GM12873 (cell line): ENCODE measurements around the gene ARL13A.

Source experiments
- TF ChIP-seq, protein P1 (sequence below): IDR thresholded peaks from 2 replicates; pipeline ENCODE4 v1.5.1; 2012; ENCODE audit warnings: low read depth, mild to moderate bottlenecking, moderate library complexity, low read length, control low read depth; ENCODE audit not compliant: insufficient read depth; ENCODE audit errors: missing control alignments

The ARL13A gene

DNA sequence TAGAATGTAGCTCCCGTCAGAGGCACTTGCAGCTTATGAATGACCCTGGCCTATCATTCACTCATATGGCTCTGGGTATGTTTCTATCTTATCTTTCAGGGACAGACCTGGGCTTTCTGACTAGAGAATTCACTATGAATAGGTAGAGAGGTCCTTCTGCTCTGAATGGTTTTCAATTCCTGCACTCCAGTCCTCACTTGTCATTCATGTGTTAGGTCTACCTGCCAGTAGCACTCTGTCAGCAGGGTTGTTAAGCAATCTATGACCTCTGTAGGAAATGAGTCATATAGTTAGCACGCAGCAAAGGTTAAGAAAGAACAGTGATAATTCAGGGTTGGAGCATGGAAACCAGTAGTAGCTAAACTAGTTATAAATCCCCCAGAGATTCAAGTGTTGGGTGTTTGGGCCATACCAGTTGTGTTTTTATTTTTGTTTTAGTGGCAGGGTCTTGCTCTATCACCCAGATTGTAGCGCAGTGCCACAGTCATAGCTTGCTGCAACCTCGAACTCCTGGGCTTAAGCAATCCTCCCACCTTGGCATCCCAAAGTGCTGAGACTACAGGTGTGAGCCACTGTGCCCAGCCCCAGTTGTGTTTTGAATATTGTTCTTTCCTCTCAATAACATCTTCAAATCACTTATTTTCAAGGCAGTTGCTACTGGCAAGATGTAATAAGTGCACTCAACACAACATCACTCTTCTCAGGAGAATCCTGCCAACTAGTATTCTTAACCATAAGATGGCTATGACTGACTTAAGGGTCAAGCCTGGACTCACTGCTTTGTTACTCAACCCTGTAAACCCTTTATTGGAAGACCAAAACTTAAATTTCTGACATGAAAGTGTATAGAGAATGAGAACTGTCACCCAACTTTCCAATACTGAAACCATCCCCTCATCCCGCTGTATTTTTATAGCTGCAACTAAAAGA, 25.1 kb downstream of the ARL13A start:
- TF ChIP-seq, protein P1, sequence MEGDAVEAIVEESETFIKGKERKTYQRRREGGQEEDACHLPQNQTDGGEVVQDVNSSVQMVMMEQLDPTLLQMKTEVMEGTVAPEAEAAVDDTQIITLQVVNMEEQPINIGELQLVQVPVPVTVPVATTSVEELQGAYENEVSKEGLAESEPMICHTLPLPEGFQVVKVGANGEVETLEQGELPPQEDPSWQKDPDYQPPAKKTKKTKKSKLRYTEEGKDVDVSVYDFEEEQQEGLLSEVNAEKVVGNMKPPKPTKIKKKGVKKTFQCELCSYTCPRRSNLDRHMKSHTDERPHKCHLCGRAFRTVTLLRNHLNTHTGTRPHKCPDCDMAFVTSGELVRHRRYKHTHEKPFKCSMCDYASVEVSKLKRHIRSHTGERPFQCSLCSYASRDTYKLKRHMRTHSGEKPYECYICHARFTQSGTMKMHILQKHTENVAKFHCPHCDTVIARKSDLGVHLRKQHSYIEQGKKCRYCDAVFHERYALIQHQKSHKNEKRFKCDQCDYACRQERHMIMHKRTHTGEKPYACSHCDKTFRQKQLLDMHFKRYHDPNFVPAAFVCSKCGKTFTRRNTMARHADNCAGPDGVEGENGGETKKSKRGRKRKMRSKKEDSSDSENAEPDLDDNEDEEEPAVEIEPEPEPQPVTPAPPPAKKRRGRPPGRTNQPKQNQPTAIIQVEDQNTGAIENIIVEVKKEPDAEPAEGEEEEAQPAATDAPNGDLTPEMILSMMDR: no peak

- TF ChIP-seq, protein P1: no peak
Measured at GRCh38 chrX:100995469-100995868, 26.0 kb downstream of the ARL13A start.

GRCh38 chrX:100999451-100999850, 29.9 kb downstream of the ARL13A start:
- TF ChIP-seq, protein P1: no peak

GRCh38 chrX:101009090-101009489, 39.6 kb downstream of the ARL13A start:
- TF ChIP-seq, protein P1: no peak

GRCh38 chrX:101022020-101022419, 52.5 kb downstream of the ARL13A start:
- TF ChIP-seq, protein P1: no peak

- TF ChIP-seq, protein P1: no peak
Measured at GRCh38 chrX:101025126-101025525, 55.6 kb downstream of the ARL13A start.

- TF ChIP-seq, protein P1: no peak
Measured at GRCh38 chrX:101028562-101028961, 59.1 kb downstream of the ARL13A start.
